COLO668 (cell line): Measurements from ENCODE around the gene PTPRQ.
"Not testable (repeated sequence)": the region's sequence is repeated elsewhere in the genome, so short reads cannot be mapped to it uniquely, and the experiment has no call there.

ENCODE experiments used
- DNase-seq: peaks from one replicate; lab custom pipeline; 2025; ENCODE audit not compliant: unreplicated experiment; lab: John Stamatoyannopoulos, UW

Gene PTPRQ

GRCh38 chr12:80443974-80444666, at the start of gene PTPRQ:
PTPRQ (plus strand) TSS chr12:80444235; CDS start chr12:80444346, 111 bp downstream.
- no peak for DNase-seq

- DNase-seq, result no peak
These were observed 43.5 kb upstream of the PTPRQ start for GRCh38 chr12:80400571-80400991.

DNA sequence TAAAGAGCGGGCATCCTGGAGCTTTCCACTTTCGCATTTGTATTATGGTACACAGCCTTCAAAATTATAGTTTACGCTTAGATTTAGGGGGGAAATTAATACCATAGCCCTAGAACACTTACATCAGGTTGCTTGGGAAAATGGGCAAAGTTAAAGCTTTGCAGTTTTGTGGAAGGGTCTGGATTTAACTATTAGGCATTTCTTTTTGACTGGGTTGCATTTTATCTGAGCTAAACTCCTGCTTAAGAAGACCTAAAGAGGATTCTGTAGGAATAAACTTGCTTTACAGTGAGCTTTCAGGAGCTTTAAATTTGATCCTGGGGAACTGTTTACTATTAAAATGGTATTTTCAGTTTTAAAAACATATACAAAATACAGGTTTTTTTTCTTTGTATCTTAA, 42.8 kb upstream of the PTPRQ start:
- no peak for DNase-seq

GRCh38 chr12:80404629-80405028, 39.4 kb upstream of the PTPRQ start:
- DNase-seq, result no peak

GRCh38 chr12:80406253-80406652, 37.8 kb upstream of the PTPRQ start:
- DNase-seq, result no peak

DNA sequence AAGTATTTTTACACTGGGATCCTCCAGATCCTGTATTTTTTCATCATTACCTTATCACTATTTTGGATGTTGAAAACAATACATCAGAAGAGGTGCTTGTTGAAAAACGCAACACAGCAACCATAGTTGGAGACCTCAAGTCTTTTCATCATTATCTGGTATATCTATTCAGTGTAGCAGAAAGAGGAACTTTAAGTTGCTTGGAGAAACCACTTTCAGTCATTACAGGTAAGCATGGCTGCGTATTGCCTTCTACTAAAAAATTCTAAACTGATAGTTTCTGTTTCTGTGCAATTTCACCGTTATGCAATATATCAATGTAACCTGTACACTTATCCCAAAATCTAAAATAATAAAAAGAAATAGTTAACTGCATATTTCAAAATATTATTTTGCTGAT, 32.2 kb upstream of the PTPRQ start:
- no peak for DNase-seq

DNA sequence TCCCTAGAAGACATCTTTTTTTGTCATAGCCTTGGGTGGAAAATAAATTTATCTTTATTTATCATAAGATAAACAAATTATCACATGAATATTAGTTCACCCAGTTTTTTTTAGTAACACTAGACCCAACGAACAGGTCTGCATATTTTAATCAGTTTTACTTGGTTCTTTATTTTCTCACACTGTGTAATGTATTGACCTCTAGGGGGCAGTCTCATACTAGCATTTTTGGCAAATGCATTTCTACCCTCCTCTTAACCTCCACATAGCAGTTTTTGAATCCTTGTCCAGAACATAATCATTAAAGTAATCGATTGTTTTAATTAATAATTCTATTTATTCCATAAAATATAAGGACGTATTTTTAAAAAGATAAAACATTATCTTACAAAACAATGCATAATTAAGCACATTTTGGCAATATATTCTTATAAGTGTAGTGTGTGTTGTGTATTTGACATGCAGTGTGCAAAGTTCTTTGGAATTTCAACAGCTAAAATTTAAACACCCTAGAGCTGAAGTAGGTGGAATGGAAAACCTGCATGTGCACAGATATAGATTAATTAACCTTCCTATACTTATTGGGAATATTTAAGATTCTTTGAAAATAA, 31.6 kb upstream of the PTPRQ start:
- no peak for DNase-seq

DNA sequence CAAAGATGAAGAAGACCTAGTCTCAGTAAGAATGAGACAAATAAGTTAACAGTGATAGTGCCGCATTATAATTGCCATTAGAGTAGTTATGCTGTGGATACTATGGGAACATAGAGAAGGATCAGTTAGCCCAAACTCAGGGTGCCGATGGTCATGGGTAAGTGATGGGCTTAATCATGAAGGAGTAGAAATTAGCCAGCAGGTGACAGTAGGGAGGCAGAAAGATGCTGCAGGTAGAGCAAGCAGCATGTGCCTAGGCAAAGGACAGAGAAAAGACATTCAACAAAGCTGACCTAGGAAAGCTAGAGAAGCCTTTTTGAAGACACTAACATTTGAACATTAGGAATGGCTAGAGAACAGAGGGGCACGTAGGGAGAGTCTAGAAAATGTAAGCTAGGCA, 30.6 kb upstream of the PTPRQ start:
- DNase-seq, result no peak

GRCh38 chr12:80415466-80415865, 28.6 kb upstream of the PTPRQ start:
- no peak for DNase-seq

DNA sequence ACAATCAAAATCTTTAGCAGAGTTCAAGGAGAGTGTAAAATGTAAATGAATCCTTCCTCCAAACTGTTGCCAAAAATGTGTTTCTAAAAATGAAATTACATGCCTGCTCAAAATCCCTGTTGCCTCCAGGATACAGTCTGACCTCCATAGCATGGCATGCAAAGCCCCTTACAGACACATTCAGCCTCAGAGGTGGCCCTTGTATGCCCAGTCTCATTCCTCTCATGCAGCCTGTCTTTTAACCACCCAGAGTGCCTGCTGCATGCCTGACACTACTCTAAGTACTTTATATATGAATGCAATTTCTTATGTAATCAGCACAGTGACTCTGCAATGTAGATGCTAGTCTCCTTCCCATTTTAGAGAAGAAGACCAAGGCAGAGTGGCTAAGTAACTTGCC, 24.4 kb upstream of the PTPRQ start:
- no peak for DNase-seq

DNA sequence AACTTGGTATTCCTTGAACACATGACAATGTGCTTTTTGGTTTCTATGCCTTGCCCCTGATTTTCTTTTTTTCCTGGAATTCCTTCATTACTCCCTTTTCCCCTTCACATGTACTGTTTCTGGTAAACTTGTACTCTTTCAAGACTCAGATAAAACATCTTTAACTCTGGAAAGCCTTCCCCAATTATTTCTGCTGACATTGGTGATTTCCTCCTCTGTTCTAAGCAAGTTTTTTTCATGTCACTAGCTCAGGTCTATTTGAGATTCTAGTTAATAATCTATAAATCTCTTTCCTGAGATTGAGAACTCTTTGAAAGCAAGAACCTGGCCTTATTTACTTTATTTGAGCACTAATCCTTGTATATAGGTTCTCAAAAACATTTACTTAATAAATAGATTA, 24.0 kb upstream of the PTPRQ start:
- DNase-seq, result no peak

DNA sequence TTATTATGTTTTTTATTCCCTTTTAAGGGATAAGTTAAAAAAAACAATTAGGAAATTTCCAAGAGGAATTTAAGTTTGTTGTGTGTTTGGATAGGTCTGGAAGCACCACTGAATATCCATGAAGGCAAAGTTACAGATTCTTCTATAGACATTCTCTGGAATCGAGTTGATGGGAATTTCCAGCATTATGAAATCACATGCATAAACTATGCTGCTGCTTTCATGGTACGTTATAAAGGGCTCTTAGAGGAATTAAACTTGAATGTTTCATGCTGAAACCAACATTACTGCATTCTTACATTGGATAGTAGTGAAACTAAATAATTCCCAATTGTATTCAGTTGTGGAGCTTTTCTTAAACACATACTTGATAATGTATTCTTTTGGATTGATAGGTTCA, 21.5 kb upstream of the PTPRQ start:
- DNase-seq, result no peak

- no peak for DNase-seq
These were observed 12.0 kb upstream of the PTPRQ start for GRCh38 chr12:80432061-80432460.

- no peak for DNase-seq
These were observed 2.1 kb upstream of the PTPRQ start for GRCh38 chr12:80441921-80442320.

- DNase-seq, result no peak
These were observed 1.4 kb upstream of the PTPRQ start for GRCh38 chr12:80442426-80443222.

DNA sequence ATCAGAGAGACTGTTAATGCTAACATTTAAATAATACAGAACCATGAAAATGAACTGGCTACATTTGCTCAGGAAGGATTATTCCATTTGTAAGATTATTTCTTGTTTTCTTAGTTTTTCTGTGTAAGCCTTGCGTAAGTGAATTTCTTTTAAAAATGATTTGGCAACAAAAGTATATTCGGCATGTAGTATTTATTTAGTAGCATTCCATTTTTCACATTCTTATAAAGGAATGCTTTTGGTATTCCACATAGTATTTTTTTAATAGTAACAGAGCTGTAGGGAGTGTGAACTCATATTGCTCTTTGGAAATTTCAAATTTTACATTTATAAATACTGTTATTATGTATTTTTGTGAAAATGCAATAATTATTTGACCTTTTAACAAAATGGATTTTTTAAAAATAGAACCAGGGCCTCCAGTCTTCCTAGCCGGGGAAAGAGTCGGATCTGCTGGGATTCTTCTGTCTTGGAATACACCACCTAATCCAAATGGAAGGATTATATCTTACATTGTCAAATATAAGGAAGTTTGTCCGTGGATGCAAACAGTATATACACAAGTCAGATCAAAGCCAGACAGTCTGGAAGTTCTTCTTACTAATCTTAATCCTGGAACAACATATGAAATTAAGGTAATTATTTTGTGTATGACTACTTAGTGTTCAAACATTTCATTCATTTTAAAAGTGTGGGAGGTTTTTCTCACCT, 1.2 kb downstream of the PTPRQ start:
- DNase-seq, result no peak

DNA sequence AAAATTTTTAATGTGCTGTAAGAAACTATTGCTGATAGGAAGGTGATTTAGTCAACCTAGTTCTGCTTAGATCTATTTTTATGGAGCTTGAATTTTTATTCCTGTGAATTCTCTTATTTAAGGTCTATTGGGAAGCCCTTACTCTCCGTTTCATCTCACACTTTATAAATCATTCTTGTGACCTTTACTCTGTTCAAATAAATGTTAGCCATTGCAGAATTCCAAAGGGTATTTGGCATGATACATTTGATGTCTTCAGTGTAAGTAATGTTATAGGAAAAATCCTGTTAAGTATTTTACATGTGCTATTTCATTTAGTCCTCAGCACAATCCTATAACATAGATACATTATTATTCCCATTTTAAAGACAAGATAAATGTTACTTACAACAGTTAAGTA, 12.5 kb downstream of the PTPRQ start:
- DNase-seq, result no peak

- no peak for DNase-seq
These were observed 16.9 kb downstream of the PTPRQ start for GRCh38 chr12:80460972-80461371.

DNA sequence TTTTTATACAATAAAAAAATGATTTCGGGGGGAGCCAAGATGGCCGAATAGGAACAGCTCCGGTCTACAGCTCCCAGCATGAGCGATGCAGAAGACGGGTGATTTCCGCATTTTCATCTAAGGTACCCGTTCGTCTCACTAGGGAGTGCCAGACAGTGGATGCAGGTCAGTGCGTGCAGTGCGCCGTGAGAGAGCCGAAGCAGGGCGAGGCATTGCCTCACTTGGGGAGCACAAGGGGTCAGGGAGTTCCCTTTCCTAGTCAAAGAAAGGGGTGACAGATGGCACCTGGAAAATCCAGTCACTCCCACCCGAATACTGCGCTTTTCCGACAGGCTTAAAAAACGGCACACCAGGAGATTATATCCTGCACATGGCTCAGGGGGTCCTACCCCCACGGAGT, 17.8 kb downstream of the PTPRQ start:
- DNase-seq, result not testable (repeated sequence)

- no peak for DNase-seq
These were observed 25.6 kb downstream of the PTPRQ start for GRCh38 chr12:80469681-80470080.

DNA sequence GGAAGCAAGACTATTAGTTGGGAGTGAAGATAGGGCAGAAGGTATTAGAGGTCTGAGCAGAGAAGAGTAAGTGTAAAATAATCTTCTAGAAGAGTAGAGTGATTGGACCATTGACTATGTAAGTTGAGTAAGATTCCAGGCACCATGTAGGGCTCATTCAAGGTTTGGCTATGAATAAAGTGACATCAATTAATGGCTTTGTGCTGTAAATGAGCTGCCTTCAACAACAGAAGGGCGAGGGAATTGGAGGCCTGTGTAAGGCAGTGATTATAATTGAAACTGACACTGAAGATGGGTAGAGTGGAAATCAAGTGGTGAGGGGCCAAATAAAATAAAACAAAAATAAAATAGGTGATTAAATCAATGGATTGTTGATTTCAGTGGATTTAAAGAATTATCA, 26.4 kb downstream of the PTPRQ start:
- no peak for DNase-seq

DNA sequence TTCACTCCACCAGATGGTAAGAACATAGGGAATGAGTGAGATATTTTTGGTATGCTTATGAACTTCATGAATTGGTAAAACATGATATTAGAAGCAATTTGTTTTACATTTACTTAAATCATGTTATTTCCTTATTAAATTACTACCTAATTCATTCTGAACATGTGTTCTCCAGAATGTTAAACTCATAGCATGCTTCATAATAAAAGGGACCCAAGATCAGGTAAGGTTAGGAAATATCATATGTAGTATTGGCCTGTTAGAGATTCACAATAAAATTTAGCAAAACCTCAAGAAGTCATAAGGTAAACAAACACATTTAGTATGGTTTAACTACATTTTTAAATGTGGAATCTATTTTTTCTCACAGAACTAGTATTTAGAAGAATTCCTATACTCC, 28.2 kb downstream of the PTPRQ start:
- DNase-seq, result no peak
